Adrenal gland (tissue), 5 donors: ENCODE results near the gene DELE1.

Experiments
- CTCF ChIP-seq, 6 experiments: fragments of 450-650 bp in 4 of 6; fragments of 200-600 bp in 2 of 6; sonication (generic) in 1 of 6; IDR thresholded peaks; 1 replicate in 5 of 6; 2 replicates in 1 of 6; pipeline versions ENCODE4 v1.5.1 to v1.8.0; 2016 to 2021; ENCODE audit warnings: antibody characterized with exemption in 6 of 6, mild to moderate bottlenecking in 2 of 6, moderate library complexity in 1 of 6
- POLR2A ChIP-seq, 2 donors: fragments of 450-650 bp; IDR thresholded peaks; one replicate each; pipeline ENCODE4 v1.6.1; 2017; ENCODE audit warnings: antibody characterized with exemption in 2 of 2, mild to moderate bottlenecking in 2 of 2, moderate library complexity in 1 of 2
- donor health status: DM: no; HTN: no; CAD: no.

GRCh38 chr5:141931694-141932093 is 8.0 kb downstream of the DELE1 start:
- TF ChIP-seq CTCF (IDR thresholded peaks at IDR 0.05) (no peak), POLR2A (IDR thresholded peaks at IDR 0.05) (no peak)
